ENCODE data around the gene AGBL4. TPM values are rescaled to one million over a fixed set of nuclear protein-coding genes. Genes with fewer than 3 reads are reported as not detected.

AGBL4 gene
- total and polyA plus RNA-seq, 7 donors: 0.09 to 0.36 (median 0.16) TPM; not detected in 4

DNA sequence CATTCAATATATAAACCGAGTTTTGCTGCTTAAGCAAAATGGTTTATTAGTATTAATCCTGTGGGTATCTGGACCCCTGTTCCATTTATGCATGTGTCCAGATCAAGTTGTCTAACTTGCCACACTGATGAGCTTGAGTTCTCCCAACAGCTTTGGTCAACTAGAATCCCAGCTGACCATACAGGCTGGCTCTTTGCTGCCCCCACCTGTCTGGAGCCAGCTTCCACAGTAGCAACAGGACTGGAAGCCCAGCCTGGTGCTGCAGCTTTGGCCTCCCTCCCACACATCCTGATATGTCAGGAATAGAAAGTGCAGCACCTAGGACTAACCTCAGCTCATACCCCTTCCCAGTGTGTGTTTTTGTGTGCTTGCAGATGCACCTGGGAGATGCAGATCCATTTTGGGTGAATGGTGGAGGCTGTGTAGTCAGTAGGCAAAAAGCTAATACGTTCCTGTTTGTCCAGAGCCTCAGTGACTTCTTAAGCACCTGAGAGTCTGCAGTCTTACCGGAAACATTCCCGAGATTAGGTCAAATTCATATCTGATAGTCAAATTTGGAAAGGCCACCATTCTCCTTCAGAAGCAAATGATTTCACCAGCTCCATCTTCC is 1206.1 kb downstream of the AGBL4 start:
- peak; percentile 71 for DNase-seq
- H3K27me3 ChIP-seq: no peaks in the 10 kb centered on the region
- intact Hi-C loops (cut with DNase I): loop anchor here (2.0 to 5.0 kb wide), 3 partner anchors 120 to 247 kb away; no protein-coding TSS in a partner anchor
- no peaks in the 10 kb centered on the region for H3K9me3 ChIP-seq
- no peaks in the 10 kb centered on the region for H3K36me3 ChIP-seq
- H3K4me3 ChIP-seq: no peak overlapping the region
- H3K4me1 ChIP-seq: no peaks in the 10 kb centered on the region
- no peak overlapping the region for H3K27ac ChIP-seq
- 64 to 73% methylated on average over 4 of the region's 4 CpGs for WGBS, 2 donors
- TF ChIP-seq CTCF (IDR thresholded peaks at IDR 0.05) (peak; percentile 36 to 79 (median 66)), POLR2A (IDR thresholded peaks at IDR 0.05) (no peak)

GRCh38 chr1:48810740-48811139 is 1213.0 kb downstream of the AGBL4 start:
- WGBS, 2 donors: 28 to 54% methylated on average over 4 of the region's 4 CpGs
- Histone ChIP-seq H3K4me3 (no peak overlapping the region), H3K9me3 (no peaks in the 10 kb centered on the region), H3K36me3 (no peaks in the 10 kb centered on the region), H3K27me3 (no peaks in the 10 kb centered on the region), H3K4me1 (peaks cover 0 to 42% (median 32%) of the 10 kb centered on the region in 4 donors), H3K27ac (peak overlapping the region in 2 of 4 donors; percentile 31 to 34)
- intact Hi-C loops (cut with DNase I): no loop called here
- TF ChIP-seq POLR2AphosphoS5 (IDR thresholded peaks at IDR 0.05) (peak in 1 of 4 donors; percentile 21), EP300 (IDR thresholded peaks at IDR 0.05) (no peak)
- no peak for DNase-seq

DNA sequence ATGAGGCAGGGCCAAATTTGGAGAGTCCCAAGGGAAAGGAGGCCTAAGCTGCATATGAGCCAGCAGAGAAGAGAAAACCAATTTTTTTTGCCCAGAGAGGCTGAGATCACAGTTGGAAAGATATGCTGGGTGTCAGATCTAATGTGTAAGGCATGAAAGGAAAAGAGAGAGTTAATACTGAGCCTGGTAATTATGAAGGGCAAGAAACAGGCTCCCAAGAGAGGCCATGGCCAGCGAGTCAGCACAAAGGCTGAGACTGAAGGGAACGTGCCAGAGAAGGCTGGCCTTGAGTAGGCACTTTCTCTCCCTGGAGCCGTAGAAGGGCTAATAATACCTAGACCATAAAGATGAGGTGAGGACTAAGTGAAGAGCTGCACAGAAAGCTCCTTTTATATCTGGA is 1215.3 kb downstream of the AGBL4 start:
- intact Hi-C loops (cut with DNase I): no loop called here
- no peak for DNase-seq

DNA sequence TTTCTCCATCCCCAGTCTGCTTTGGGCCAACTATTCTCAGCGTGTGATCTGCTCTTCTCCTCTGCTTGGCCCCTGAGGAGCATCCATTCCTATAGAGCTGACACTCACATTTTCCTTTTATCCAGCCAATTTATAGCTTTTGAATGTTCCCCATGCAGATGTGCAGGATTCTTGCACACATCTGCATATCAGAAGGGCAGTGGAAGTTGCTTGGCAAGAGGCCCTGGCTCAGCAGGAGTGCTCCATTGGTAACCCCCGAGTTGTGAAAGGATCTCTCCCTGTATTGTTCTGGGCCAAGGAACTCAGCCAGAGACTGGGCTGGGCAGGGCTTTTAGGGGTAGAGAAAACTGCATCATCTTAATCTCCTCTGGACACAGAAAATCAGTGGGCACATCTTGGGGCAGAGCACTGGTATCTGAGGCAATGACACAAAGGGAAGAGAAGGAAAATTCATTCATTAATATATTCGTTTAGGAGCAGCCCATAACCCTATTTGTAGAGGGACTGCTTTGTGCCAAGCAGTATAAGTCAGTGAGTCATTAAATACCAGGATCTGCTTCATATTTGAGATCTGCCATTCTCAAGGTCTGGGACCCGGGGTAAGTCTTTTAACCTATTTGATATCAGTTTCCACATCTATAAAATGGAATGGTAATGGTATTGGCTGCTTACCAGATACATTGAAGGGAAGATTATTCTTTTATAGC is 1216.0 kb downstream of the AGBL4 start:
- Histone ChIP-seq H3K4me3 (no peak overlapping the region), H3K27me3 (no peaks in the 10 kb centered on the region), H3K27ac (peak overlapping the region in 2 of 4 donors; percentile 13 to 40), H3K9me3 (no peaks in the 10 kb centered on the region), H3K4me1 (peaks cover 0 to 68% (median 44%) of the 10 kb centered on the region in 4 donors), H3K36me3 (no peaks in the 10 kb centered on the region)
- WGBS, 2 donors: 50 to 66% methylated on average over 4 of the region's 4 CpGs
- no peak for TF ChIP-seq POLR2A (IDR thresholded peaks at IDR 0.05)
- TF ChIP-seq POLR2AphosphoS5 (IDR thresholded peaks at IDR 0.05): no peak
- TF ChIP-seq CTCF (IDR thresholded peaks at IDR 0.05): no peak
- TF ChIP-seq EP300 (IDR thresholded peaks at IDR 0.05): no peak
- DNase-seq: no peak
- intact Hi-C loops (cut with DNase I): no loop called here

More for the DNA sequence above, 1215.3 kb downstream of the AGBL4 start:
- Histone ChIP-seq H3K9me3 (no peaks in the 10 kb centered on the region), H3K4me3 (no peak overlapping the region), H3K36me3 (no peaks in the 10 kb centered on the region), H3K4me1 (peaks cover 0 to 64% (median 42%) of the 10 kb centered on the region in 4 donors), H3K27me3 (no peaks in the 10 kb centered on the region), H3K27ac (peak overlapping the region in 2 of 4 donors; percentile 13 to 40)
- TF ChIP-seq POLR2A (IDR thresholded peaks at IDR 0.05) (no peak), POLR2AphosphoS5 (IDR thresholded peaks at IDR 0.05) (no peak), CTCF (IDR thresholded peaks at IDR 0.05) (no peak), EP300 (IDR thresholded peaks at IDR 0.05) (no peak)
- WGBS, 2 donors: 58 to 70% methylated on average over 3 of the region's 3 CpGs

DNA sequence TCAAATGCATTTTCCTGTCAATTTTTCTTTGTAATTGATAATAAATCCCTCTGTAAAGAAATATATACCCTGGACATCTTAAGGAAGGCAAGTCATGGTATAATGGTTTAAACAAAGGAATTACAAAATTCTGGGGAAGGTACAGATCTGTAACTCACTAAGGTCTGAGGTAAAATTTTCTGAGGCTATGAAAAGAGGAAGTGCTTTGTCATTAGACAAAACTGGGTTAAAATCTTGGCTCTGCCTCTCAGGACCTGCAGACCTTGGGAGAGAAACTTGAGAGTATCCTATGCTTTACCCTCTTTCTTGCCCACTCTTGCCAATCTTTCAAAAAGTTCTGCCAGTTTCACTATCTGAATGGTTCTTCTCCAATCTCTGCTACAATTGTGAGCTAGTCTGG is 1220.3 kb downstream of the AGBL4 start:
- Histone ChIP-seq H3K4me1 (peaks cover 0 to 39% (median 26%) of the 10 kb centered on the region in 4 donors), H3K4me3 (no peak overlapping the region), H3K27me3 (no peaks in the 10 kb centered on the region), H3K27ac (peak overlapping the region in 1 of 4 donors; percentile 33), H3K36me3 (no peaks in the 10 kb centered on the region), H3K9me3 (no peaks in the 10 kb centered on the region)
- TF ChIP-seq CTCF (IDR thresholded peaks at IDR 0.05): no peak
- TF ChIP-seq POLR2AphosphoS5 (IDR thresholded peaks at IDR 0.05): no peak
- no peak for TF ChIP-seq POLR2A (IDR thresholded peaks at IDR 0.05)
- TF ChIP-seq EP300 (IDR thresholded peaks at IDR 0.05): no peak
- DNase-seq: no peak
- intact Hi-C loops (cut with DNase I): loop anchor here (5.0 kb wide), 1 partner anchor 51 kb away; no protein-coding TSS in a partner anchor
